CD14-positive monocyte (primary cell): Measurements from ENCODE around the gene G3BP2. TPM values are rescaled to one million over a fixed set of nuclear protein-coding genes. Genes with fewer than 3 reads are reported as not detected.
A peak's percentile ranks its signal among the peaks of the same experiment; 100 is the strongest.

Experiments used
- DNase-seq, 3 donors: peaks; one replicate each; pipeline ENCODE4 v3.0.0-alpha.2; 2011 to 2022
- H2AFZ ChIP-seq: 2 replicates; pipeline ENCODE4 v1.6.0; 2012; ENCODE audit warnings: mild to moderate bottlenecking, low read depth, low read length, inconsistent platforms; ENCODE audit not compliant: insufficient read depth, poor library complexity, severe bottlenecking
- H3K27ac ChIP-seq, 2 donors: 1 replicate in 1 of 2; 2 replicates in 1 of 2; pipeline ENCODE4 v1.5.1; 2012 to 2013; ENCODE audit warnings: low read length in 2 of 2, control low read depth in 1 of 2, inconsistent platforms in 1 of 2, low read depth in 1 of 2, mild to moderate bottlenecking in 1 of 2
- H3K27me3 ChIP-seq, 2 donors: one replicate each; pipeline versions ENCODE4 v1.6.0 to v1.6.1; 2011 to 2013; ENCODE audit warnings: low read length in 2 of 2; ENCODE audit not compliant: control insufficient read depth in 2 of 2, insufficient read depth in 2 of 2
- H3K36me3 ChIP-seq, 2 donors: replicated peaks in 1 of 2; 1 replicate in 1 of 2; 2 replicates in 1 of 2; pipeline versions ENCODE4 v1.5.1 to v1.6.1; 2012 to 2013; ENCODE audit warnings: low read length in 2 of 2, control low read depth in 1 of 2, inconsistent platforms in 1 of 2, mild to moderate bottlenecking in 1 of 2; ENCODE audit not compliant: insufficient read depth in 2 of 2, control insufficient read depth in 1 of 2
- H3K4me1 ChIP-seq, 2 donors: 1 replicate in 1 of 2; 2 replicates in 1 of 2; pipeline versions ENCODE4 v1.5.1 to v1.6.1; 2012 to 2013; ENCODE audit warnings: low read length in 2 of 2, control low read depth in 1 of 2, inconsistent platforms in 1 of 2, mild to moderate bottlenecking in 1 of 2, moderate library complexity in 1 of 2; ENCODE audit not compliant: insufficient read depth in 2 of 2, control insufficient read depth in 1 of 2
- H3K4me2 ChIP-seq: replicated peaks from 2 replicates; pipeline ENCODE3; 2012; ENCODE audit warnings: low read length, moderate library complexity, mild to moderate bottlenecking; ENCODE audit not compliant: poor library complexity, severe bottlenecking; ENCODE audit errors: extremely low read depth
- H3K4me3 ChIP-seq, 3 experiments: fragments of 200-600 bp in 1 of 3; sonication (generic) in 1 of 3; replicated peaks in 1 of 3; 1 replicate in 2 of 3; 2 replicates in 1 of 3; pipeline ENCODE4 v1.5.1; 2011 to 2013; ENCODE audit warnings: low read length in 3 of 3, mild to moderate bottlenecking in 3 of 3, control low read depth in 2 of 3, low read depth in 2 of 3, inconsistent platforms in 1 of 3, moderate library complexity in 1 of 3
- H3K79me2 ChIP-seq: 2 replicates; pipeline ENCODE4 v1.6.0; 2012; ENCODE audit warnings: mild to moderate bottlenecking, control low read depth, inconsistent platforms, low read length, moderate library complexity; ENCODE audit not compliant: insufficient read depth
- H3K9ac ChIP-seq: 2 replicates; pipeline ENCODE4 v1.6.0; 2017; ENCODE audit warnings: low read length, mild to moderate bottlenecking; ENCODE audit not compliant: insufficient read depth, poor library complexity, severe bottlenecking
- H3K9me3 ChIP-seq, 2 donors: replicated peaks in 1 of 2; 1 replicate in 1 of 2; 2 replicates in 1 of 2; pipeline versions ENCODE4 v1.5.1 to v1.6.1; 2012 to 2013; ENCODE audit warnings: low read length in 2 of 2, control low read depth in 1 of 2; ENCODE audit not compliant: control insufficient read depth in 1 of 2, insufficient read depth in 1 of 2
- H4K20me1 ChIP-seq: 2 replicates; pipeline ENCODE4 v1.6.0; 2012; ENCODE audit warnings: mild to moderate bottlenecking, low read length, control low read depth, moderate library complexity; ENCODE audit not compliant: insufficient read depth
- H3K27ac Mint-ChIP-seq, 7 donors: one replicate each; pipeline ENCODE4 v1.8.0; 2020; ENCODE audit warnings: mild to moderate bottlenecking in 7 of 7, mixed read lengths in 7 of 7, moderate library complexity in 6 of 7, inconsistent platforms in 2 of 7
- H3K27me3 Mint-ChIP-seq, 3 donors: one replicate each; pipeline ENCODE4 v1.8.0; 2021 to 2022; ENCODE audit warnings: low read depth in 3 of 3, mild to moderate bottlenecking in 3 of 3, mixed read lengths in 3 of 3, moderate library complexity in 3 of 3, inconsistent platforms in 1 of 3
- H3K36me3 Mint-ChIP-seq, 2 donors: one replicate each; pipeline ENCODE4 v1.8.0; 2020; ENCODE audit warnings: mixed read lengths in 2 of 2, inconsistent platforms in 1 of 2, mild to moderate bottlenecking in 1 of 2
- H3K4me1 Mint-ChIP-seq: one replicate; pipeline ENCODE4 v1.8.0; 2020; ENCODE audit warnings: mild to moderate bottlenecking, mixed read lengths
- H3K4me3 Mint-ChIP-seq, 2 donors: one replicate each; pipeline ENCODE4 v1.8.0; 2020; ENCODE audit warnings: mild to moderate bottlenecking in 2 of 2, mixed read lengths in 2 of 2, moderate library complexity in 1 of 2
- H3K9me3 Mint-ChIP-seq, 7 donors: one replicate each; pipeline ENCODE4 v1.8.0; 2020 to 2022; ENCODE audit warnings: mixed read lengths in 7 of 7, mild to moderate bottlenecking in 6 of 7, moderate library complexity in 6 of 7, inconsistent platforms in 2 of 7
- CTCF ChIP-seq: fragments of 200-600 bp; IDR thresholded peaks from one replicate; pipeline ENCODE4 v1.8.0; 2022; ENCODE audit warnings: antibody characterized with exemption, mild to moderate bottlenecking
- WGBS: methylation state at CpG from one replicate; pipeline ENCODE4 v1.1.5; 2013; ENCODE audit warnings: missing lambda C conversion rate; ENCODE audit not compliant: insufficient coverage; 5-methylcytosine and 5-hydroxymethylcytosine counted together
- intact Hi-C, 2 donors: fragments of 100-400 bp; cut with micrococcal nuclease; formaldehyde crosslinking; loops; one replicate each; pipeline versions ENCODE4 v1.15.0 to v1.15.1; 2023
- polyA plus RNA-seq, 3 donors: library from polyadenylated mRNA; depleted of rRNA in 1 of 3; unstranded in 2 of 3; stranded (reverse) in 1 of 3; fragments of 300-500 nt in 2 of 3; fragments of >200 nt in 1 of 3; fragmentation: Illumina TruSeq in 2 of 3; gene quantifications; 1 replicate in 2 of 3; 2 replicates in 1 of 3; pipeline ENCODE4 v1.2.3, GENCODE V29; 2012 to 2021

Gene G3BP2
- polyA plus RNA-seq, 3 donors: 32.5 to 92.3 (median 74.2) TPM

DNA sequence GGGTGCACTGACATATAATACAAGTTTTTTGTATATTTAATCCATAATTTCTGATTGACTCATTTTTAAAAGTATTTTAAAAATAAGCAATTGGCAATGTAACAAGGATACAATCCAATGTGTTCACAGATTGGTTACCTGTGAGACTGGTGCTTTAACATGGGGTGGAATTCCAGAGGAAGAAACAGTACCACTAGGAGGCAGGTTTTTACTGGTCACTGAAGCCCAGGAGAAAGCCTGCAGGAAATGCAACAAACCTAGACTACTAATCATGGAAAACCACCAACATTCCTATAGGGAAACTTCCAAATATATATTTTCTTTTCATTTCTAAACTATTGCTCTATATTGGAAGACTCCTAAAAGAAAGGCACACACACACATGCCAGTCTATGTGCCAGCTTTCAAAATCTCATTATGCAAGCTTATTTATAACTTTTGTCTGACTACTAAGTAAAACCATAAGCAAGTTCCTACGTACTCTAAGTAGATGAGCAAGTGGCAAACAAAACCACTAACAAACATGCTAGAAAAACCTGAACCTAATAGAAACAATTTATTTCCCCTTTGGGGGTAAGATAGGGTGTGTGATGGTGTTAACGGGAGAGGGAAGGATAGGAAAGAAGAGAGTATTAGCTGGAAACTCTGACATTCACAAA is 19.2 kb downstream of the G3BP2 start:
- WGBS: no CpG with 5 or more reads among the region's 2 CpGs
- no peak overlapping the region for H3K4me3 ChIP-seq
- H3K27ac Mint-ChIP-seq: no peak overlapping the region
- peaks cover 42% of the 10 kb centered on the region for H3K79me2 ChIP-seq
- no peak overlapping the region for H3K4me3 Mint-ChIP-seq
- H3K4me2 ChIP-seq: no peak overlapping the region
- H3K27me3 Mint-ChIP-seq: no peaks in the 10 kb centered on the region
- intact Hi-C loops: no loop called here
- peak in 1 of 3 donors; percentile 8 for DNase-seq
- H3K36me3 Mint-ChIP-seq: peaks cover 69 to 81% of the 10 kb centered on the region in 2 donors
- no peaks in the 10 kb centered on the region for H3K4me1 ChIP-seq
- no peak overlapping the region for H2AFZ ChIP-seq
- H3K4me1 Mint-ChIP-seq: no peaks in the 10 kb centered on the region
- H4K20me1 ChIP-seq: peaks cover 32% of the 10 kb centered on the region
- H3K9ac ChIP-seq: no peak overlapping the region
- no peaks in the 10 kb centered on the region for H3K9me3 Mint-ChIP-seq
- no peaks in the 10 kb centered on the region for H3K9me3 ChIP-seq
- H3K36me3 ChIP-seq: peaks cover 82 to 99% of the 10 kb centered on the region in 2 donors
- H3K27ac ChIP-seq: no peak overlapping the region
- no peaks in the 10 kb centered on the region for H3K27me3 ChIP-seq
- TF ChIP-seq CTCF: peak; percentile 42

DNA sequence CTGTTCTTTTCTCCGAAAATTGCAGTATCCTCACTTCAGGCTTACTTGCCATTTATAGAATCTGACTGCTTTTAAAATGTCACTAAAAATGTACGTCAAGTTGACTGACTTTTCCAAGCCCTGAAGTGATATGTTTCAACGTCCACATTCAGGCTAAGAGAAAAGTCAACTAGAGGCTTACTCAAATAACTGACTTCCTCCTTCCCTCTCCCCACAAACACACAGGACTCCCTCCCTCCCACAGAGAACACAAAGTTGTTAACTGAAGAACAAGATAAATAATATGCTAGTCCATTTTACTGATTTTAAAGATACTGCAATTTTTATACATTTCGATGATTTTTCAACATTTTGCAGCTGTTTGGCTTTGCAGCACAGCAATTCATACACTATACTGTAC is 29.1 kb downstream of the G3BP2 start:
- peak overlapping the region in 3 of 7 donors; percentile 4 to 80 (median 70) for H3K27ac Mint-ChIP-seq
- H3K36me3 Mint-ChIP-seq: peaks cover 54 to 76% of the 10 kb centered on the region in 2 donors
- Histone ChIP-seq H3K27ac (peak overlapping the region in 1 of 2 donors; percentile 12), H3K9ac (no peak overlapping the region), H3K4me3 (no peak overlapping the region), H3K79me2 (no peaks in the 10 kb centered on the region), H2AFZ (no peak overlapping the region), H4K20me1 (no peaks in the 10 kb centered on the region), H3K4me1 (peaks cover 2% of the 10 kb centered on the region in 2 donors), H3K27me3 (no peaks in the 10 kb centered on the region), H3K4me2 (no peak overlapping the region), H3K36me3 (peaks cover 50 to 70% of the 10 kb centered on the region in 2 donors), H3K9me3 (no peaks in the 10 kb centered on the region)
- H3K27me3 Mint-ChIP-seq: no peaks in the 10 kb centered on the region
- H3K4me1 Mint-ChIP-seq: peaks cover 21% of the 10 kb centered on the region
- intact Hi-C loops: no loop called here
- no peak for DNase-seq
- 40% methylated on average over 2 of the region's 4 CpGs for WGBS
- no peak for TF ChIP-seq CTCF
- peaks cover 0 to 2% (median 0%) of the 10 kb centered on the region in 7 donors for H3K9me3 Mint-ChIP-seq
- H3K4me3 Mint-ChIP-seq: no peak overlapping the region
